ENCODE measurements around the gene CRISPLD2. TPM values are rescaled to one million over a fixed set of nuclear protein-coding genes. Genes with fewer than 3 reads are reported as not detected.
"Not testable (repeated sequence)": the region's sequence is repeated elsewhere in the genome, so short reads cannot be mapped to it uniquely, and the experiment has no call there.

CRISPLD2 gene
- polyA plus RNA-seq, 4 donors, result 6.5 to 9.7 (median 7.5) TPM

- no peak for DNase-seq (ENCODE audit: low read depth in 4 of 4, low spot score in 3 of 4)
Measured at GRCh38 chr16:84926462-84926861, 106.7 kb downstream of the CRISPLD2 start.

DNA sequence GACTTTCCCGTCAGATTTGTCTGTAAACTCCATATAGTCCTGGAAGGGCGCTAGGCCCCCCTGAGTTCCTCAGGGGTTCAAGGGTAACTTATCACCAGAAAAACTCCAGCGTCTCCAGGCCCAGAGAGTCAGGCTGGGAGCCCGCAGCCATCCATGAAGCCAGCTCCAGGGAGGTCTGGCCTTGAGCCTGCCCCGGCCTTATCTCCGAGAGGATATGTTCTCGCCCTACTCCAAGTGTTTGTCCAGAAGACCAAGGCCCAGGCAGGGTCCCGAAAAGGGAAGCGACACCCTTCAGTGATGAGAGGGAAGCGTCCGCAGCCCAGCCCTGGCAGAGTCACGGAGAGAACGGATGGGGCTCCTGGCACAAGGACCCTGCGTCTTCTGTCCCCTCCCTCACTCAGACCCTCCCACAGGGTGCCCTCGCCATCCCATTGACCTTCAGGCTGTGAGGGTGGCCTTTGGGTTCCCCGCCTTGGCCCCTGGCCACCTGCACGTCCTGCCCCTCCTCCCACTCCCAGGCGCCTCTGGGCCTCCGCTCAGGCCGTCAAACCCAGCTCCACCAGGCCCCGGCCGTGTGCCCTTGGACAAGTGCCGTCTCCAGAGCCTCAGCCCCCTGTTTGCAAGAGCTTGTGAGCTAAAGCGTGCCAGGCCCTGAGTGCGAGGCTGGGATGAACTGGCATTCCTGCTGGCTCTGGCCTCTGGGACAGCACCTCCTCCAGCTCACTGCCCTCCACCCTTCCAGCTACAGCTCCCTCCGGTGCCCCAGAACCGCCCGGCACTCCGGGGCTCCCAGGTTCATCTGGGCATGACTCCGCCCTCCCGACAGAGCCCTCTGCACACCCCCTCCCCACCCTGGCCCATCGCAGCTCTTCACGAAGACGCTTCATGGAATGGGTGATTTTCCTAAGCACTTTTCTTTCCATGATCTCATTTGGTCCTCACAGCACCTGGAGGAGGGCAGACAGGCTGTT, 108.1 kb downstream of the CRISPLD2 start:
- no peak for DNase-seq (ENCODE audit: low read depth in 4 of 4, low spot score in 3 of 4)

DNA sequence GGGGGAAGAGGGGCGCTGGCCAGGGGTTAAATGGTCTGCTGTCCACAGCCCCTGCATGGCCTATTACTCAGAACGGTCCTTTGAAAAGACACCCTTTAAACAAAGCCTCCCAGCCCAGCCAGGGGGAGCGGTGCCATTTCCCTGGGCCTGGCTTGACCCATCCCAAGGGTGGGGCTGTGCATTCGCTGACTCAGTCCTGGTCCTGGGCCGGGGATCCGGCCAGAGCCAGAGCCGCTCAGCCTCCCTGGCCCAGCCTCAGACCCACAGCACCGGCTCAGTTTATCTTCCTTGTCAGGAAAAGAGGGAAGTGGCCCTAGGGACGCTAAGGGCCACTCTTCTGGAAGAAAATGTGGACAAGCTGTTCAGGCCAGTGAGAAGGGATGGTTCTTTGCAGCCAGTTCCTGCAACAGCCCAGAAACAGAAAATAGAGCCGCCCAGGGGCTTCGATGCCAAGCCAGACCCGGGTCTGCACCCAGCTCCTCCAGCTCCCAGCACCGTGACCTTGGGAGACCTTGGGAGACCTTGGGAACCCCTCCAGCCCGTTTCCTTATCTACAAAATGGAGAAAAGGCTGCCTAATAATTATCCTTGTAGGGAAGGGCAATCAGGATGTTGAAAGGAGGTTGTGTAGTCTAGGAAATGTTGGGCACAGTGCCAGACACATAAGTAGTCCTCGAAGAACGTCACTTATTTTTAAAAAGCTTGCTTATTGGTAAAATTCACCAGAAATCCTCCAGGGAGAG, 109.1 kb downstream of the CRISPLD2 start:
- DNase-seq (ENCODE audit: low read depth in 4 of 4, low spot score in 3 of 4), result no peak

- no peak for DNase-seq (ENCODE audit: low read depth in 4 of 4, low spot score in 3 of 4)
Measured at GRCh38 chr16:84929421-84930297, 109.9 kb downstream of the CRISPLD2 start.

DNA sequence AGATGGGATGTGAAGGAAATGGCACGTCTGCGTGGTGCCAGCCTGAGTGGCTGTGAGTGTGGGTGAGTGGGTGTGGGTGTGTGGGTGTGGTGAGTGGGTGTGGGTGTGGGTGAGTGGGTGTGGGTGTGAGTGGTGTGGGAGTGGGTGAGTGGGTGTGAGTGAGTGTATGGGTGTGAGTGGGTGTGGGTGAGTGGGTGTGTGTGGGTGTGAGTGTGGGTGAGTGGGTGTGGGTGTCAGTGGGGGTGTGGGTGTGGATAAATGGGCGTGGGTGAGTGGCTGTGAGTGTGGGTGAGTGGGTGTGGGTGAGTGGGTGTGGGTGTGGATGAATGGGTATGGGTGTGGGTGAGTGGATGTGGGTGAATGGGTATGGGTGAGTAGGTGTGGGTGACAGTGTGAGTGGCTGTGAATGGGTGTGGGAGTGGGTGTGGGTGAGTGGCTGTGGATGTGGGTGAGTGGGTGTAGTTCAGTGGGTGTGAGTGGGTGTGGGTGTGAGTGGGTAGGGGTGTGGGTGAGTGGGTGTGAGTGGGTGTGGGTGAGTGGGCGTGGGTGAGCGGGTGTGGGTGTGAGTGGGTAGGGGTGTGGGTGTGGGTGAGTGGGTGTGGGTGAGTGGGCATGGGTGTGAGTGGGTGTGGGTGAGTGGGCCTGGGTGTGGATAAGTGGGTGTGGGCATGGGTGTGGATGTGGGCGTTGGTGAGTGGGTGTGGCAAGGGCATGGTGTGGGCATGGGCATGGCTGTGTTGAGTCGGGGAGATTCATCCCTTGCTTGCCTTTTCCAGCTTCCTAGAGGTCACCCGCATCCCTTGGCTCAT, 110.7 kb downstream of the CRISPLD2 start:
- no peak for DNase-seq (ENCODE audit: low read depth in 4 of 4, low spot score in 3 of 4)

DNA sequence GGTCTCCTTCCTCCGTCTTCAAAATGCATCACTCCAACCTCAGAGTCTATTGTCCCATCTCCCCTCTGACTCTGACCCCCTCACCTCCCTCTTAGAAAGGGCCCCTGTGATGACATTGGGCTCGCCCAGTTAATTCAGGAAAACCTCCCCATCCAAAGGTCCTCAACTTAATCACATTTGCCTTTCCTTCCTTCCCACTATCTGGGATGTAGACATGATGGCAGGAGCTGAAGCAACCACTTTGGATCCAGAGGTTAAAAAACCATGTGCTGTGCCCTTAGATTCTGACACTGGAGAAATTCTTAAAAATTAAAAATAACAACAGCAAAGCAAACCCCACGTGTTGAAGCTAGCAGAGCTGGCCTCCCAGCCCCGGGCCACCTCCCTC, 111.3 kb downstream of the CRISPLD2 start:
- no peak for DNase-seq (ENCODE audit: low read depth in 4 of 4, low spot score in 3 of 4)

DNA sequence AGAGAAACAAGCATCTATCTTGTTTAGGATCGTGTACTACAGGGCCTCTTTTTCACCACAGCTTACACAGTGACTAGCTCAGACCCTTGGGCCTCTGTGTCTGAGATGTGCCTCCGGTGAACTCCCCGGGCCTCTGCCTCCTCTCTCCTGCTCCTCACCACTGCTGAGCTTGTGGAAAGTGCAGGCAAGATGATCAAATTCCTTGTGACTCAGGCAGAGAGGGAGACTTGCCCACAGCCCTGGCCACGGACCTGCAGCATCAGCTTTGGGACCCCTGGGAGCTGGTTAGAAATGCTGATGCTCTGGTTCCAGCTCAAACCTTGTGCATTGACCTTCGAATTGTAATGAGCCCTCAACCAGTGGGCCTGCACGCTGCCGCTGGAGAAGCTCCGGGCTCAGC, 111.7 kb downstream of the CRISPLD2 start:
- no peak for DNase-seq (ENCODE audit: low read depth in 4 of 4, low spot score in 3 of 4)

- DNase-seq (ENCODE audit: low read depth in 4 of 4, low spot score in 3 of 4), result no peak
Measured at GRCh38 chr16:84932681-84933080, 112.9 kb downstream of the CRISPLD2 start.

DNA sequence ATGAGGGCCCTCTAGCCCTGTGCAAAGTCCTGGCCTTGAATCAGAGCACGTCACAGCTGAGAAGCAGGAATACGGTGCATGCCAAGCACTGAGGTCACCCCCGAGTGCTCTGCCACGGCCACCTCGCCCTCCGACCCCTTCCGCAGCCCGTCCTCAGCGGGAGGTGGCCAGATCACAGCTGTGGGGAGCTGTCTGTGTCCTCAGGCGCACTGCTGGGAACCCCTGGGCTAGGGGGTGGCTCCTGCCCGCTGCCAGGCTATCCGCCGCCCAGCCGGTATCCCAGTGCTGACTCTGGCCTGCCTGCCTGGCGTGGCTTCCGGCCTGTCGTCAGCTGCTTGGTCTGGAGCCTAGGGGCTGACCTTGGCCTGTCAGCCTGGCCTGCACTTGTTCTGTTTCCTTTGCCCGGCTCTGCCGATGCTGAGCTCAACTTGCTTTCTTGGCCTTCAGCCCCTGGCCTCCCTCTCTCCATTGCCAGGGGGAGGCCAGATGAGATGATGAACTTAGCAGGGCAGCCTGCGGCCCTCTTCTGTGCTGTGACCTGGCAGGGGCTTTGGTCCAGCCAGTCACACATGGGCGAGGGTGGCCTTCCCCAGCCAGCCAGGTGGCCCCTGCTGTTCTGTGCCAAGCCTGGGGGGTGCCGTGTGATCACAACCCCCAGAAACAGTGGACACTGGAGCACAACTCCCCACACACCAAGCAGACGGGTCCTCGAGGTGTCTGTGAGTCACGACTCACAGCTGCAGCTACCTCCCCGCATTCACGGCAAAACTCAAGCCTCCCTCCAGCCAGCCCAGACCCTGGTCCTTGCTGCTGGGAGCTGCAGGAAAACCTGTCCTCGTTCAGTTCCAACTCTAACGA, 114.2 kb downstream of the CRISPLD2 start:
- DNase-seq (ENCODE audit: low read depth in 4 of 4, low spot score in 3 of 4), result no peak

DNA sequence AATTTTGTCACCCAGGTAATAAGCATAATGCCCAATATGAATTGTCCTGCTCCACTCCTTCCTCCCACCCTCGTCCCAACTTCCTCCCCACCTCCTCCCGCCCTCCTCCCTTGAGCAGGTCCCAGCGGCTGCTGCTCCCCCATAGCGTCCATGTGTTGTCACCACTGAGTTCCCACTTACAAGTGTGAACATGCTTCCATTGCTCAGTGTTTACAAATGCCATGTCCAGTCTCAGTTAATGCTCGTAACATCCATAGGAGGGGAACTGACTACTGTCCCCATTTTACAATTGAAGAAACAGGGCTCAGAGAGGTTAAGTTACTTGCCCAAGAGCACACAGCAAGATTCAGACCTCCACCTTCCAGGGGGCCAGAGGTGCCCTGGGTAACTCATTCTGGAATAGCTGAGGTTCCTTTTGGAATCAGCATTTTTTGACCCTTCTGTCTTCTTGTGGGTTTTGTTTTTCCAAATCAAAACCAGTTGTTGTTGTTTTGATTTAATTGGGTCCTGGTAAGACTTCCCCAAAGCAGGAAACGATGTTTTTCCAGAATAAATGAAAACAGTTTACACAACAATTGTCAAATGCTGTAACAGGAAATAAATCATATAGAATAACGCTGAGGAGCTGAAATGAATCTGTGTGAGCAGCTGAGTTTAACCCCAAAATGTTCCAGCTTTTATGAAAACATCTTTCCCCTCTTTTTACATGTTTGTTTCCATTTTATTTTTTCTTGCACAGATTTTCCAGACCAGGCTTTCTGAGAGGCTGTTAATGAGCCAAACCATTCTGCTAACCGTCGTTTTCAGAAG, 117.6 kb downstream of the CRISPLD2 start:
- DNase-seq (ENCODE audit: low read depth in 4 of 4, low spot score in 3 of 4), result no peak

DNA sequence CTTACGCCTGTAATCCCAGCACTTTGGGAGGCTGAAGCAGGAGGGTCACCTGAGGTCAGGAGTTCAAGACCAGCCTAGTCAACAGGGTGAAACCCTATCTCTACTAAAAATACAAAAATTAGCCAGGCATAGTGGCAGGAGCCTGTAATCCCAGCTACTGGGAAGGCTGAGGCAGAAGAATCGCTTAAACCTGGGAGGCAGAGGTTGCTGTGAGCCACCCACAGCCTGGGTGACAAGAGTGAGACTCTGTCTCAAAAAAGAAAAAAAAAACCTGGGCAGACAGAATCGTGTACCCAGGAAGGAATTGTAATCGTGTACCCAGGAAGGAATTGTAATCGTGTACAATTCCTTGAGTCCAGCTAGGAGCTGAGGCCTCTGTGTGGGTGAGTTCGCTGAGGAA, 118.8 kb downstream of the CRISPLD2 start:
- not testable (repeated sequence) for DNase-seq (ENCODE audit: low read depth in 4 of 4, low spot score in 3 of 4)

GRCh38 chr16:84940670-84941551, 121.1 kb downstream of the CRISPLD2 start:
- DNase-seq (ENCODE audit: low read depth in 4 of 4, low spot score in 3 of 4), result no peak

- no peak for DNase-seq (ENCODE audit: low read depth in 4 of 4, low spot score in 3 of 4)
Measured at GRCh38 chr16:84941921-84942320, 122.1 kb downstream of the CRISPLD2 start.

DNA sequence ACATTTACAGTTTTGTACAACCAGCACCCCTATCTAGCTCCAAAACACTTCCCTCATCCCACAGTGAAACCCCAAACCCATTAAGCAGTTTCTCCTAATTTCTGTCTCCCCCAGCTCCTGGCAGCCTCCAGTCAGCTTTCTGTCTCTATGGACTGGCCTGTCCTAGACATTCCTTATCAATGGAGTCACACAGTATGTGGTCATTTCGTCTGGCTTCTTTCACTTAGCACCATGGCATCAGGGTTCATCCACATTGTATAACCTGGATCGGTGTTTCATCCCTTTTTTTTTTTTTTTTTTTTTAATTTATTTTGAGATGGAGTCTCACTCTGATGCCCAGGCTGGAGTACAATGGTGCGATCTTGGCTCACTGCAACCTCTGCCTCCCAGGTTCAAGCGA, 123.0 kb downstream of the CRISPLD2 start:
- no peak for DNase-seq (ENCODE audit: low read depth in 4 of 4, low spot score in 3 of 4)

GRCh38 chr16:84943620-84944019, 123.8 kb downstream of the CRISPLD2 start:
- DNase-seq (ENCODE audit: low read depth in 4 of 4, low spot score in 3 of 4), result no peak

DNA sequence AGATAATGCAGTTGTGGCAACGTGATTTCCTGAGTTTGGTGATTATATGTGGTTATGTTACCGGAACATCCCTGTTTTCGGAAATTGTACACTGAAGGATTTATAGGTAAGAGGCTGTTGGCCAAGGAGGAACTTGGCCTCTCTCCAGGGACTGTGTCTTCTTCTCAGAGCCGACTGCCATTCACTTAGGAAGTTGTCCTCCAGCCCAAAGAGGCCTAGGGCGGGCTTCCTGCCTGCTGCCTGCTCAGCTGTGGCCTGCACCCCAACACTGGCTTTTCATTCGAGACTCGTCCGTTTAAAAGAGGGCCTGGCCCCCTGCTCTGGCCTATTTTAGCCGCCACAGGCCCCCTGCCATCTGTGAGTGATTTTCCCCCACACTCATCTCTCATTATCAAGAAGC, 127.2 kb downstream of the CRISPLD2 start:
- DNase-seq (ENCODE audit: low read depth in 4 of 4, low spot score in 3 of 4), result no peak
